GM10847 (cell line): ENCODE measurements around the gene VANGL1.

Source experiments
- POLR2A ChIP-seq: IDR thresholded peaks from 2 replicates; pipeline ENCODE4 v1.6.1; 2011; ENCODE audit not compliant: insufficient read length; ENCODE audit errors: extremely low read depth

The VANGL1 gene

GRCh38 chr1:115727706-115728249 lies 86.0 kb downstream of the VANGL1 start:
- TF ChIP-seq POLR2A, result no peak

GRCh38 chr1:115728341-115728740 lies 86.6 kb downstream of the VANGL1 start:
- no peak for TF ChIP-seq POLR2A

GRCh38 chr1:115729756-115730155 lies 88.0 kb downstream of the VANGL1 start:
- TF ChIP-seq POLR2A, result no peak

GRCh38 chr1:115732316-115732715 lies 90.5 kb downstream of the VANGL1 start:
- no peak for TF ChIP-seq POLR2A

GRCh38 chr1:115740811-115741210 lies 99.0 kb downstream of the VANGL1 start:
- TF ChIP-seq POLR2A, result no peak

- no peak for TF ChIP-seq POLR2A
Measured at GRCh38 chr1:115744646-115745275, 103.0 kb downstream of the VANGL1 start.

- no peak for TF ChIP-seq POLR2A
Measured at GRCh38 chr1:115746021-115746690, 104.4 kb downstream of the VANGL1 start.
